HG03575 (cell line): Measurements from ENCODE around the gene COL5A1.

Source experiments
- ATAC-seq: cut with Tn5 transposase; IDR thresholded peaks from one replicate; pipeline ENCODE4 v1.9.1; 2021; ENCODE audit not compliant: unreplicated experiment, insufficient number of reproducible peaks, low FRiP score; ENCODE audit errors: extremely low read depth

COL5A1 gene

DNA sequence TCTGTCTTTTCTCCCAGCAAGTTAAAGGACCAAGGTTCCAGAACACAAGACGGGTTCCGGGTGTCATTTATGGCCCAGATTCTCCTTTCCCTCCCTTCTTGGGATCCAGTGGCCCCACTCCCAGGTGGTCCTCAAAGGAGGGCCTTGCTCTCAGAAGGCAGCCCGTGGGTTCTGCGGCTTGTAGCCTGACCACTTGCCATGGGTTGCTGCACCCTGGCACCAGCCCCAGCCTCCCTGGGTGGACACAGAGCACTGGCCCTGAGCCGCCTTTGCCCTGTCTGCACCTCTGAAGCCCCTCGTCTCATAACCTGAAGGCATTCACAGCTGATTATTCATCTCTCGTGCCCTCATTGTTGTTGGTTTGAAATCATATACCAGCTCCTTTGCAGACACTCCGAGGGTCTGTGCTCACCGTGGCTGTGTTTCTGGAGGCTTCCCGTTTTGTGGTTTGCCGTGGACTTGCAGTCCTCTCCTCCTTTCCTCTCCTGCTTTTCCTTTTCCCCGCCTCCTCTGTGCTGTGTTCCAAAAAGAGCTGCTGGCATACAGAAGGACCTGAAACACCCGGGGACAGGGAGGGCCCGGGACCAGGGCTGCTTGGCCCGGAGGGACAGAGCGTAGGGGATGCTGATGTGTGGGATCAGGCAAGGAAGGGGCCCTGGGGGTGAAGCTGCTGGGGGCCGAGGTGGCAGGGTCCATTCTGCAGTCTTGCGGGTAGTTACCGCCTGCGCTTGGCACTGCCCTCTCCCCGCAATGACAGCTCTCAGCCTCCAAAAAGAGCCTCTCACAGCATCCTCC, 189.5 kb downstream of the COL5A1 start:
- ATAC-seq = no peak

DNA sequence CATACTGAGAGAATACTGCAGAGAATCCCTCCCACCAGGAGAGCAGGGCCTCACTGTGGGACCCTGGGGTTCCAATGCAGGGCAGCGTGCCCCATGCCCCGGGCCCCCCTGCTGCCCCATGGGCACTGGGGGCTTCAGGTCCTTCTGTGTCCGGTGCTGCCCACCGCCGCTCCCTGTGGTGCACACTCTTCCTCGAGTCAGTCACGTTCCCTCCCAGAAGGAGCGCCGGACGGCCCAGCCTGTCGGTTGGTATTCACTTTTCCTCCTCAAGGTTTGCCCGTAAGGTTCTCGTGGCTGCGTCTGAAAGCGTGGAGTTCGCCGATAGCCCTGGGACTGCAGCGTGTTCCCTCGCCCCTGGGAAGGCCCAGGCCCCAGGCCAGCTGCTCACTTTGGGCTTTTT, 190.9 kb downstream of the COL5A1 start:
- ATAC-seq = no peak

GRCh38 chr9:134833294-134833880, 191.8 kb downstream of the COL5A1 start:
- no peak for ATAC-seq

- no peak for ATAC-seq
These were observed 192.8 kb downstream of the COL5A1 start for GRCh38 chr9:134834217-134834956.

GRCh38 chr9:134834957-134835419, 193.4 kb downstream of the COL5A1 start:
- ATAC-seq = no peak

DNA sequence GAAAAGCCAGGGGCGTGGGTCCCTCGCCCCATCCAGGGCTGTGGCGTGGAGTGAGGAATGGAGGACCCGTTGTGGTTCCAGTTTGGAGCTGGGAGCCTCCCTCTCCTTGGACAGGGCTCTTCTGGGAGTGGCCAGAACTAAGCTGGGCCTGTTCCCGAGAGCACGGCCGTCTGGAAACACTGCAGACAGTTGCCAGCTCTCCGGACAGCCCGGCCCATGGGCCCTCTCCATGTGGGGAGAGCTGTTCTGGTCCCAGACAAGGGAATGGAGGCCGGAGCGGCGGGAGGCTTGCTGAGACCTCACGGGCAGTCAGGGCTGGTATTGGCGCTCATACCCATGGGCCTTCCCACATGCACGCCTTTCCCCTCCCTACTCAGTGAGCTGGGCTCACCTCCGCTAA, 193.8 kb downstream of the COL5A1 start:
- ATAC-seq = no peak

GRCh38 chr9:134835987-134836386, 194.4 kb downstream of the COL5A1 start:
- ATAC-seq = no peak

DNA sequence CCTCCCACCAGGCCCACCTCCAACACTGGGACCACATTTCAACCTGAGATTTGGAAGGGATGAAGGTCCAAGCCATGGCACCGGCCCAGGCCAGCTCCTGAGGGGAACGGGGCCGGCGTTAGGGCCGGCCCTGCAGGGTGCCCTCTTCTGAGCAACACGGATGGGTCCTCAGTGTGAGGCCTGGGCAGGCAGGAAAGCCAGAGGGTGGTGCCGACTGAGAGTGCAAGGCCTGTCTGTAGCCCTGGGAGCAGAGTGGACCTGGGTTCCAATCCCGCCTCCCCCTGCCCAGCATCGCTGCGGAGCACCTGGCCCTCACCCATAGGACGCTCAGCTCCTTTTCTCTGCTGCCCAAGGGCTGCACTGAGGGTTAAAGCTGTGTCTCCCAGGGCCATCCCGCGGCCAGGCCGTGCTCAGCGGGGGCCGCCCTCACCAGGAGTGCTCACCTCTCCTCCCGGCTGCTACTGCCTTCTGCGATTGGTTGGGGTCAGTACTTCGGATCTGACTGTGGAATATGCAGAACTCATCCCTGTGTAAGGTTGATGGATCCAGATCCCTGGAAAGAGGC, 194.9 kb downstream of the COL5A1 start:
- no peak for ATAC-seq

GRCh38 chr9:134837529-134837928, 195.9 kb downstream of the COL5A1 start:
- ATAC-seq = no peak

DNA sequence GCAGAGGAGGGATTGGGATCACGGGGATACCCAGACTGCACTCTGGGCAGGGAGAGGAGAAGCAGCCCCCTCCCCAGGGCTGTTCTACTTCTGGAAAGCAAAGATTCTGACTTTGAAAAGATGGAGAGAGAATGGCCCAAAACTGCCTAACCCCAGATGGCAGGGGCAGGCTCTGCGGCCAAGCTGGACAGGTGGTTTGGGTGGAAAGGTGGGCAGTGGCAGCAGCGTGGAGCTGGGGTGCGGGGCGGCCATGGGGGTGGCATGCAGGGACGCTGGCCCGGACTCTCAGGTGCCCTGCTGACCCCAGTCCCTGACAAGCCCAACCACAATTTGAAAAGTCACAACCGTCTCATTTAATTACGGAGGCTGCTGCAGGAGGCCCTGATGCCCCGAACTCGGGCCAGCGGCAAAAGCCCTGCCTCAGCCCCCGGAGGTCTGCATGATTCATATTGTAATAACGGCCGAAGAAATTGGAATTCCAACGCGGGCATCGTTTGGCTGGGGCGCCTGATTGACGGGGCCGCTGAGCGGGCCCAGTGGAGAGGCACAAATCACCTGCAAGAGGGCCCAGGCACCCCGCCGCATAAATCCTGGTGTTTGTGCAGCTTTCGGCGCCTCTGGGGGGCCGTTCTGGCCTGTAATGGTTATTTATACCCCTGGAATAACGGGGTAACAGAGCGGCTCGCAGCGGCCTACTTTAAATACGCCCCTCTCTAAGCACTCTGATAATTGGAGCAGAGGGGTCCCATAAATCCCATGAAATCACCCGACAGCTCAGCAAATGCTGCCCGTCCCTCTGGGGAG, 197.2 kb downstream of the COL5A1 start:
- no peak for ATAC-seq

DNA sequence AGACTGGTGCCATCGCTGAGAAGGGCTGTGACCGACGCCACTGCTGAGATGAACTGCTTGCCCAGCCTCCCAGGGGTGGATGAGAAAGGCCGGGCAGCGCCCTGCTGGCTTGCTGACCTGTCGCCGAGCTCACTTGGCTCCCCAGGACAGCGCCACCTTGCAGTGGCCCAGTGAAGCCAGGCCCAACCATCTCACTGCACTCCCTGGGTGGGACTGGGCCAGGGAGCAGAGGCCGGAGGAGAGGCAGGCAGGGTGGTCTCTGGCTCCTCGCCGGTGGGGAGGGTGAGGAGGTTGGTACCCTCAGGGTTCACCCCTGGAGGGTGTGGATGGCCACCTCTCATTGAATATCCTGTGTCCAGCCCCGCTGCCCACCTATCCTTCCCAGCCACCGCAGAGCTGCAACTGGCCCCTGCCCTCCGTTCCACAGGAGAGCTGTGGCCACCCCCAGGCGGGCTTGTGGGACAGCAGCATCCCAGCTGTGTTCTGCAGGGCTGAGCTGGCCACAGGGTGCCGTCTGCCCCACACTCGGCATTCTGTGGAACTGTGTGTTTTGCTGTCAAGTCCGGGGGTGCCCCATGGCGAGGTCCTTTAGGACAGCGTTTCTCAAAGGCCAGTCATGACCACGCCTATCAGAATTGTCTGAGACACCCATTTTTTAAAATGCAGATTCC, 198.0 kb downstream of the COL5A1 start:
- ATAC-seq = no peak

GRCh38 chr9:134840511-134840910, 198.9 kb downstream of the COL5A1 start:
- ATAC-seq = no peak

DNA sequence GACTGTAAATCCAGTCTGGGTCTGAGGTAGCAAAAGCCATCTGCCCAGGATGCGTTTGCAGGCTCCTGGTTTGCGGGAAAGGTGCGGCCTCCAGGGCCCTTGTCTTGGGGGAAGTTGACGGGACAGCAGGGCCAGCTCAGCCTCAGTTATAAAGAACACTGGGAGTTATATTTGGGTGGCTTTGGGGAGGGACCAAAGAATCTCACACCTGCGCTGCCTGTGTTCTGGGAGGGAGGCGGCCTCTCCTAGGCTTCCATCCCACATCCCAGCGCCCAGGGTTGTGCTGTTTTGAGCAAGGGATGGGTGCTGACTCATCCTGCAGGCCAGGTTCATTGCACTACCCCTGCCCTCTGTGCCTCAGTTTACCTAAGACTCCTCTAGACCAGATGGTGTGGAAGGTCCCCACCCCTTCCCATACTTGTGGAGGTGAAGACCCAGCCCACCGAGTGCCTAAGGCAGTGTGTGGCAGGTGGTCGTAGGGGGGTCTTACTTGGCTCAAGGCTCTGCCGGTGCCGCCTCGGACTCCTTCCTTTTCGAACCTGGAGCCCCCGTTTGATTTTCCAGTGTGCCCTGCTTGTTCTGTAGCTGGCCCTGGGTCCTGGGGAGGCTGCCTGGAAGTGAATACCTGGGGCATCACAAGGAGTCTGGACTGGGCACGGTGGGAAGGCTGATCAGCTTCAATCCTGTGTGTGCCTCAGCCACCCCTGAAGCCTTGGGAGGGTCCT, 199.7 kb downstream of the COL5A1 start:
- no peak for ATAC-seq

DNA sequence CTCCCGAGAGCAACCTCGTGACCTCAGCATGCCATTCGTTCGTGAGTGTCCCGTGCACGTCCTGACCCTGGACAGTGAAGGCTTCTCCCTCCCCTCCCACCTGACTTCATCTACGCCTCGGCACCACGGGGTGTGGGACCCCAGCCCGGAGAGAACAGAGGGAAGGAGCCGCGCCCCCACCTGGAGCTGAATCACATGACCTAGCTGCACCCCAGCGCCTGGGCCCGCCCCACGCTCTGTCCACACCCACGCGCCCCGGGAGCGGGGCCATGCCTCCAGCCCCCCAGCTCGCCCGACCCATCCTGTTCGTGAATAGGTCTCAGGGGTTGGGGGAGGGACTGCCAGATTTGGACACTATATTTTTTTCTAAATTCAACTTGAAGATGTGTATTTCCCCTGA, 200.7 kb downstream of the COL5A1 start:
- no peak for ATAC-seq

DNA sequence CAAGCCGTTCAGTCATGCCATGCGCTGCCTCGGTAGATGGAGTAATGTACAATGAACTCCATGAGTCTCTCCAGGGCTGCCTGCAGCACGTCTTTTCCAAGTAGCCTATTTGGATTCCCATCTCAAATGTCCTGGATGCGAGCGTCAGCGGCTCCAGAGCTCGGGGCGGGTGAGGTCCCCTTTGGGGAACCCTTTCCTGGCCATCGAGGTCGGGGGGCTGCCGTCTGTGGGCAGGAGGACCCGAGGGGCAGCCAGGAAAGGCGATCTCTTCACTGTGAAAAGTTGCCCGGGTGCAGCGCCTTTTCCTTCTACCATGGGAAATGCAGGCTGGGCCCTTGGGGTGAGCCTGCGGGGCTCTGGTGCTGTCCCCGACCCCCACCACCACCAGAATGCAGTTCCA, 202.1 kb downstream of the COL5A1 start:
- no peak for ATAC-seq

DNA sequence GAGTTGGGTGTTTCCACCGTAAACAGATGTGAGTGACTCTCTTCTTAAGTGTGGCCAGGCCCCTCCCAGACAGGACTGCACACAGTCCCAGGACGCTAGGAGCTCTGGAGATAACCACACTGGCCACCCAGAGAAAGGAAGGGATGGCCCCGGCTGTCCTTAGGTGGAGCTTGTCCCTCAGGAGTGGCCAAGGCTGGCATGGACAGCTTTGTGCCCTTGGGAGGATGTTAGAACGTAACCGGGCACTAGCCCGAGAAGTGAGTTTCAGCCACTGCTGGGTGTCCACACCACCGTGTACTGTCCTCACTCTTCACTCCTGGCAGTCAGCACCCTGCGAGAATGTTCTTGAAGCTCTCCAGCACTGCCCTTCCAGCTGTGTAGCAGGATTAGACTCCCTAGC, 203.2 kb downstream of the COL5A1 start:
- ATAC-seq = no peak

- no peak for ATAC-seq
These were observed 204.6 kb downstream of the COL5A1 start for GRCh38 chr9:134846187-134846586.

- no peak for ATAC-seq
These were observed 205.1 kb downstream of the COL5A1 start for GRCh38 chr9:134846699-134847098.
